ENCODE measurements around the gene UQCRC1.
"Not testable (repeated sequence)": the region's sequence is repeated elsewhere in the genome, so short reads cannot be mapped to it uniquely, and the experiment has no call there.

Gene UQCRC1

GRCh38 chr3:48555231-48555948 lies 54.1 kb downstream of the UQCRC1 start:
- DNase-seq (ENCODE audit: low read depth, low spot score) = no peak

- DNase-seq (ENCODE audit: low read depth, low spot score) = no peak
Observed at GRCh38 chr3:48553886-48554845, 55.3 kb downstream of the UQCRC1 start.

- no peak for DNase-seq (ENCODE audit: low read depth, low spot score)
Observed at GRCh38 chr3:48553361-48553760, 56.1 kb downstream of the UQCRC1 start.

GRCh38 chr3:48552111-48552951 lies 57.1 kb downstream of the UQCRC1 start:
- DNase-seq (ENCODE audit: low read depth, low spot score) = no peak

- DNase-seq (ENCODE audit: low read depth, low spot score) = not testable (repeated sequence)
Observed at GRCh38 chr3:48551651-48552050, 57.8 kb downstream of the UQCRC1 start.

Data from smooth muscle cell of the brain vasculature (primary cell).